IPS-NIHi11 (cell line): ENCODE results near the gene SLC44A5.
"Not testable (repeated sequence)": the region's sequence is repeated elsewhere in the genome, so short reads cannot be mapped to it uniquely, and the experiment has no call there.

ENCODE experiments used
- DNase-seq: peaks from one replicate; pipeline ENCODE4 v3.0.0; 2012; ENCODE audit warnings: mixed read lengths, low spot score

SLC44A5 gene

GRCh38 chr1:75520862-75521475 lies 89.9 kb downstream of the SLC44A5 start:
- DNase-seq: no peak

GRCh38 chr1:75519651-75520427 lies 91.1 kb downstream of the SLC44A5 start:
- DNase-seq: no peak

- DNase-seq: no peak
These were observed 92.2 kb downstream of the SLC44A5 start for GRCh38 chr1:75518686-75519085.

- no peak for DNase-seq
These were observed 96.6 kb downstream of the SLC44A5 start for GRCh38 chr1:75514270-75514669.

GRCh38 chr1:75506976-75507375 lies 103.9 kb downstream of the SLC44A5 start:
- DNase-seq: no peak

GRCh38 chr1:75503221-75503974 lies 107.5 kb downstream of the SLC44A5 start:
- DNase-seq: no peak

GRCh38 chr1:75502776-75503175 lies 108.1 kb downstream of the SLC44A5 start:
- no peak for DNase-seq

GRCh38 chr1:75501577-75502295 lies 109.2 kb downstream of the SLC44A5 start:
- no peak for DNase-seq

- DNase-seq: no peak
These were observed 118.9 kb downstream of the SLC44A5 start for GRCh38 chr1:75492011-75492410.

GRCh38 chr1:75487399-75487798 lies 123.5 kb downstream of the SLC44A5 start:
- DNase-seq: no peak

- DNase-seq: no peak
These were observed 126.1 kb downstream of the SLC44A5 start for GRCh38 chr1:75484789-75485188.

- no peak for DNase-seq
These were observed 128.0 kb downstream of the SLC44A5 start for GRCh38 chr1:75482951-75483350.

- DNase-seq: not testable (repeated sequence)
These were observed 134.4 kb downstream of the SLC44A5 start for GRCh38 chr1:75476486-75476885.

GRCh38 chr1:75475696-75476095 lies 135.2 kb downstream of the SLC44A5 start:
- DNase-seq: no peak

- no peak for DNase-seq
These were observed 137.8 kb downstream of the SLC44A5 start for GRCh38 chr1:75472971-75473603.

- DNase-seq: no peak
These were observed 138.6 kb downstream of the SLC44A5 start for GRCh38 chr1:75472089-75472970.

GRCh38 chr1:75471252-75471651 lies 139.7 kb downstream of the SLC44A5 start:
- DNase-seq: no peak

GRCh38 chr1:75470448-75470847 lies 140.5 kb downstream of the SLC44A5 start:
- no peak for DNase-seq

- no peak for DNase-seq
These were observed 141.2 kb downstream of the SLC44A5 start for GRCh38 chr1:75469586-75470173.

- DNase-seq: no peak
These were observed 149.0 kb downstream of the SLC44A5 start for GRCh38 chr1:75461808-75462325.
